Neural crest cell (in vitro differentiated cells): ENCODE measurements around the gene PRKCA. TPM values are rescaled to one million over a fixed set of nuclear protein-coding genes. Genes with fewer than 3 reads are reported as not detected.

Experiments used
- DNase-seq: peaks from one replicate; pipeline ENCODE4 v3.0.0; 2021; ENCODE audit warnings: low read depth, mixed read lengths, low spot score
- H3K27ac Mint-ChIP-seq: one replicate; pipeline ENCODE4 v1.8.0; 2021; ENCODE audit warnings: mild to moderate bottlenecking, mixed read lengths; ENCODE audit not compliant: unreplicated experiment
- H3K27me3 Mint-ChIP-seq: 2 replicates; pipeline ENCODE4 v1.8.0; 2021; ENCODE audit warnings: low read depth, mild to moderate bottlenecking, mixed read lengths
- H3K36me3 Mint-ChIP-seq: 2 replicates; pipeline ENCODE4 v1.8.0; 2021; ENCODE audit warnings: low read depth, mild to moderate bottlenecking, mixed read lengths
- H3K4me1 Mint-ChIP-seq: 2 replicates; pipeline ENCODE4 v1.8.0; 2021; ENCODE audit warnings: mixed read lengths
- H3K4me3 Mint-ChIP-seq: one replicate; pipeline ENCODE4 v1.8.0; 2021; ENCODE audit warnings: mild to moderate bottlenecking, mixed read lengths
- H3K9me3 Mint-ChIP-seq: 2 replicates; pipeline ENCODE4 v1.8.0; 2021; ENCODE audit warnings: mixed read lengths
- CTCF ChIP-seq: fragments of 200-600 bp; sonication (generic); conservative IDR thresholded peaks from 2 replicates; pipeline ENCODE4 v1.5.0; 2021; ENCODE audit warnings: antibody characterized with exemption, mild to moderate bottlenecking
- total RNA-seq: library from RNA; stranded (reverse); gene quantifications from 2 replicates; pipeline ENCODE4 v1.2.1, GENCODE V29; 2021

PRKCA gene
- total RNA-seq, 1 donor from 2014 or later, result 22.7 TPM

GRCh38 chr17:66364990-66365490 lies 62.6 kb downstream of the PRKCA start:
- peaks cover 35% of the 10 kb centered on the region for H3K4me1 Mint-ChIP-seq
- H3K27me3 Mint-ChIP-seq, result no peaks in the 10 kb centered on the region
- no peak overlapping the region for H3K27ac Mint-ChIP-seq
- no peak for TF ChIP-seq CTCF
- no peak for DNase-seq
- no peaks in the 10 kb centered on the region for H3K9me3 Mint-ChIP-seq
- H3K36me3 Mint-ChIP-seq, result no peaks in the 10 kb centered on the region
- H3K4me3 Mint-ChIP-seq, result no peak overlapping the region

GRCh38 chr17:66365903-66366302 lies 63.5 kb downstream of the PRKCA start:
- Mint-ChIP-seq H3K4me1 (peaks cover 37% of the 10 kb centered on the region), H3K9me3 (no peaks in the 10 kb centered on the region), H3K4me3 (no peak overlapping the region), H3K27me3 (no peaks in the 10 kb centered on the region), H3K36me3 (no peaks in the 10 kb centered on the region), H3K27ac (no peak overlapping the region)
- no peak for DNase-seq
- no peak for TF ChIP-seq CTCF

- DNase-seq, result no peak
- Mint-ChIP-seq H3K27ac (no peak overlapping the region), H3K36me3 (no peaks in the 10 kb centered on the region), H3K9me3 (no peaks in the 10 kb centered on the region), H3K4me1 (peaks cover 41% of the 10 kb centered on the region), H3K4me3 (no peak overlapping the region), H3K27me3 (no peaks in the 10 kb centered on the region)
- TF ChIP-seq CTCF, result no peak
These were observed 64.7 kb downstream of the PRKCA start for GRCh38 chr17:66367107-66367506.

- TF ChIP-seq CTCF, result no peak
- H3K36me3 Mint-ChIP-seq, result no peaks in the 10 kb centered on the region
- no peak for DNase-seq
- no peak overlapping the region for H3K27ac Mint-ChIP-seq
- no peak overlapping the region for H3K4me3 Mint-ChIP-seq
- peaks cover 50% of the 10 kb centered on the region for H3K4me1 Mint-ChIP-seq
- no peaks in the 10 kb centered on the region for H3K9me3 Mint-ChIP-seq
- H3K27me3 Mint-ChIP-seq, result peaks cover 4% of the 10 kb centered on the region
These were observed 67.4 kb downstream of the PRKCA start for GRCh38 chr17:66369830-66370229.

GRCh38 chr17:66371561-66371960 lies 69.1 kb downstream of the PRKCA start:
- no peak overlapping the region for H3K4me3 Mint-ChIP-seq
- TF ChIP-seq CTCF, result no peak
- no peak overlapping the region for H3K27ac Mint-ChIP-seq
- no peak for DNase-seq
- H3K36me3 Mint-ChIP-seq, result no peaks in the 10 kb centered on the region
- H3K9me3 Mint-ChIP-seq, result no peaks in the 10 kb centered on the region
- peaks cover 44% of the 10 kb centered on the region for H3K4me1 Mint-ChIP-seq
- H3K27me3 Mint-ChIP-seq, result peaks cover 5% of the 10 kb centered on the region

GRCh38 chr17:66372182-66372581 lies 69.8 kb downstream of the PRKCA start:
- Mint-ChIP-seq H3K9me3 (no peaks in the 10 kb centered on the region), H3K27ac (no peak overlapping the region), H3K27me3 (peaks cover 5% of the 10 kb centered on the region), H3K4me3 (no peak overlapping the region), H3K4me1 (peaks cover 38% of the 10 kb centered on the region), H3K36me3 (no peaks in the 10 kb centered on the region)
- TF ChIP-seq CTCF, result no peak
- no peak for DNase-seq
